GM21825 (cell line): Measurements from ENCODE around the gene RHEB.

Experiments
- ATAC-seq: cut with Tn5 transposase; IDR thresholded peaks from one replicate; pipeline ENCODE4 v1.9.1; 2021; ENCODE audit warnings: mild to moderate bottlenecking, moderate library complexity; ENCODE audit not compliant: unreplicated experiment

RHEB gene

DNA sequence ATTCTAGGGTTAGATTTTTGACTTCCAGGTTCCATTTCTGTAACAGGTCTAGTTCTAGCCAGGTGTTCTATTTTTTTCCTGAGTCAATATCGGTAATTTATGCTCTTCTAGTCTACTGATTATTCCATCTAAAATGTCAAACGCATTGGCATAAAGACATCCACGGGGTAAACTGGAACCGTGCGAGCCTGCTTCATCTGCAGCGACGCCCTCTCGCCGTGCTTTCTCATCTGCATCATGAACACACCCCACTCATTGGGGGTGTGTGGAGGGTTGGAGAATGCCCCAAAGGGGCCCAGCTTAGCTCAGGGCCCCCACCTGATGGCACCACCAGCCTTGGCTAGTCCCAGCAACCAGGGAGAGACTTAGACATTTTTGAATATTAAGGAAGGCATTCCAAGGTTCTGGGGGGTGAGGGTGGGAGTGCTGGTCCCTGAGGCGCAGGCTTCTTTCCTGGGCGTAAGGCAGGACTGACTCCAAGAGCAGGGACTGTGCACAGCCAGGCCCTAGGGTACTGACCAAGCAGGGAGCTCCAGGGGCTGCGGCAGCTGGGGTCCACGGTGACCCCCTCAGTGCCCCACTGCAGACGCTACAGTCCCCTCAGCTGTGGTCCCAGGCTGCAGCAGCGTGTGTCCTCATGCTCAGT lies 66.9 kb downstream of the RHEB start:
- no peak for ATAC-seq

DNA sequence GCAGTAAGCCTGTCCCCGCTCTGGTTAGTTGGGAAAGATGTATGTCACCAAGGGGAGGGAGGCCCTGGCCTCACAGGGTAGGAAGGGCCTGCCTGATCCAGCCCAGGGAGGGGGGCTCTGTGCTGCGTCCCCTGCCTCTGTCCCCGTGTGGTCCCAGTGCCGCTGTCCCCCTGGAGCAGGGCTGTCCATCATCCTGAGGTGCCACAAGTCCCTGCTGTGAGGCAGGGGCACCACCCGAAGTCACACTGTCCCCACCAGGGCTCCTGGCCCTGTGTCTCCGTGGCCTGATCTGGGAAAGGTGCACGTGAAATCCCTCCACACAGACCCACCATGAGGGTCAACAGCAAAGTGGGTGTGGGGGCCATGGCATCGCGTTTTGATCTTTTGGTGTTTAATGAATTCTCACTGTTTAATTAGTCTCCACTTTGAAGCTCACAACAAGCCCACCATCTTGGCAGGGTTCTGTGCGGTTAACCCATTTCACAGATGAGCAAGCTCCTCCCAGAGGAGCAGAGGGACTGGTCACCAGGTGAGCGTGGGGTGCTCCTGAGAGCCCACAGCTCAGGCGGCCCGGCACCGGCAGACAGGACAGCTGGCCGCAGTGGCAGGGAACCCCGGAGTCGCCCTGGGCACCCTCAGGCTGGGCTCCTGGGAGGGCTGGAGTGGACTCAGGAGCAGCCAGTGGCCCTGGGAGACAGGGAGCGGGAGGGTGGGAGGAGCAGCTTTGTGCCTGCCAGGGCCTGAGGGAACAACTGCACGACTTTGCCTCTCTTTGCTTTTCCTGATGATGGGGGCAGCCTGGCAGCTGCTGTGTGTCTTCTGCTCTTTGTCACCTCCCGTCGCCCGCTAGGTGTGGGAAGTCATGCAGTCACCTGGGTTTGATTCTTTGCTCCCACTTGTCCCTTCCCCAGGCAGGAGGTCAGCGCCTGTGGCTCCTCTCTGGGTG lies 67.8 kb downstream of the RHEB start:
- no peak for ATAC-seq

DNA sequence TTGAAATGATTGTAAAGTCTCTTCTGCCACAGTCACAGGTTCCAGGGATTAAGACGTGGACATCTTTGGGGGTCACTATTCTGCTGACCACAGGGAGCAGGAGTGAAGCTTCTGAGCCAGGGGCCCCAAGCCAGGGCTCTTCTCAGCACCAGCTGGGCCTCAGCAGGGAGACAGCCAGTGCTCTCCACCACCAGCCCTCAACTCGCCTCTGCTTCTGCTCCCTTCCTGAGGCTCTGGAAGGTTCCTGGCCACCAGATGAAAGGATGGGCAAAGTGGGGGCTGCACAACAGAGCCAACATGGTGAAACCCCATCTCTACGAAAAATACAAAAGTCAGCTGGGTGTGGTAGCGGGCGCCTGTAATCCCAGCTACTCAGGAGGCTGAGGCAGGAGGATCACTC lies 68.5 kb downstream of the RHEB start:
- no peak for ATAC-seq

DNA sequence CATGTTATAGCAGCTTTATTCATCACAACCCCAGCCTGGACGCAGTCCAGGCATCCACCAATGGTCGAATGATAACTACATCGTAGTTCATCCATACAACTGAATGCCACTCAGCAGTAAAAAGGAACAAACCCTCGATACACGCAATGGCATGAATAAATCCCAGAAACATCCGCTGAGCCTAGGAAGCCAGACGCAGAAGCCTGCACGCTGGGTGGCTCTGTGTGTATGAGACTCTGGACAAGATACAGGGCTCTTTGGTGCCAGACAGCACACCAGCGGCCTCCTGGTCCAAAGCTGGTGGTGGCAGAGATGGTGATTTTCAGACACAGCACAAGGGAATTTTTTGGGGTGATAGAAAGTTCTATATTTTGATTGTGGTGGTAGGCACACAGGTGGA lies 69.7 kb downstream of the RHEB start:
- ATAC-seq, result no peak

DNA sequence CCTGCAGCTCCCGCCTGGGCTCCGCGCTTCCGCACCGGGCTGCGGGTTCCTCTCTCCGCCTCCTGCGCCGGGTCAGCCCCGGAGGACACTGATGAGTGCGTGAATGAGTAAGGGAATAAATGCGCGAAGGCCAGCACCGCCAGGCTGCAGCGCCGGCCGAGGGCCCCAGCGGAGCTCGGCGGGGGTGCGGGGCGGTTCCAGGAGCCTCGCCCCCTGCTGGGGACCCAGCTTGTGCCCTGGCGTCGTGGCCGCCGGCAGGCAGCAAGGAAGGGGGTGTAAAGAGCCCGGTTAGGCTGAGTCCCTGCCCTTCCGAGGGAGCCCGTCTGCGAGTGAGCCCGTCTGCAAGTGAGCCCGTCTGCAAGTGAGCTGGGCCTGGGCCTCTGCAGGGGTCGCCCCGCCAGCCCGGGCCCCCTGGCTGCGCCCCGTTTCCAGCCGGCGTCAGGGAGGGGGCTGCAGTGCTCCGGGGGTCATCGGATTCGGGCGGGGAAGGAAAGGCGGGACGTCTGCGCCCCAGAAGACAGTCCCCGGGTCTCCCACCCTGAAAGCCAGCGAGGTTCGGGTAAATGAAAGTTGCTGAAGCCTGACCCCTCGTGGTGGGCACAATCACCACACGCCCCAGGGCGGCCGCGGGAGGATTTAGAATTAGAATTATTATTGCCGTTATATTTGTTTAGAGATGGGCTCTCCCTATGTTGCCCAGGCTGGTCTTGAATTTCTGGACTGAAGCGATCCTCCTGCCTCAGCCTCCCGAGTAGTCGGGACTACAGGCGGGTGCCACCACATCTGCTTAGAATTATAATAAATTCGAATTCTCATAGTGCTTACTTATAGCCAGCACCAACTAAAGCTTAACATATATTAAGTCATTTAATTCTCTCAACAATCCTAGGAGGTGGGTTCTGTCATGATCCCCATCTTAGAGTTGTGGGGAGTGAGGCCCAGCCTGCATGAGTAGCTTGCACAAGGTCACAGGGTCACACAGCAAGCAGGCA lies 71.1 kb downstream of the RHEB start:
- ATAC-seq, result no peak

DNA sequence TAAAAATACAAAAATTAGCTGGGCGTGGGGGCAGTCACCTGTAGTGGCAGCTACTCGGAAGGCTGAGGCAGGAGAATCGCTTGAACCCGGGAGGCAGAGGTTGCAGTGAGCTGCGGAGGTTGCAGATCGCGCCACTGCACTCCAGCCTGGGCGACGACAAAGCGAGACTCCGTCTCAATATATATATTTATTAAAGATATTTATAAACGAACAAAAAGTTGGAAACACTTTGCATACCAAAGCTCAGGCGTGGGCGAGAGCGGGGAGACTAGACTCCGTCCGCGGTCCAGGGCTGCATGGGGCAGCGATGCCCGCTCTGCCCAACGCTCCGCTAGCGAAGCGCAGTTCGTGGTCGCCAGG lies 71.8 kb downstream of the RHEB start:
- ATAC-seq, result no peak

DNA sequence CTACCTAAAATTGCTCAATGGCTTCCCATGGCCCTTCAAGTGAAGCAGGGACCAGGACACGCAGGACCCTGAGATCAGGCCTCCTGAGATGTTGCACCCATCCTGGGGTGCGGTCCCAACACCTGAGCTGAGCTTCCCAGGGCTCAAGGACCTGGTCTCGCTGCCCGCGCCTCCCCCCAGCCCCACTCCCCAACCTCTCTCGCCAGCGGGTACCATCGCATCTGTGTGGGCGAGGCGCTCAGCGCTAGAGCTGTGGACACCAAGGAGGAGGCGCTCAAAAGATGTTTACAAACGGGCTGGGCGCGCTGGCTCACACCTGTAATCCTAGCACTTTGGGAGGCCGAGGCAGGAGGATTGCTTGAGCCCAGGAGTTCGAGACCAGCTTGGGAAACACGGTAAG lies 72.4 kb downstream of the RHEB start:
- ATAC-seq, result no peak

DNA sequence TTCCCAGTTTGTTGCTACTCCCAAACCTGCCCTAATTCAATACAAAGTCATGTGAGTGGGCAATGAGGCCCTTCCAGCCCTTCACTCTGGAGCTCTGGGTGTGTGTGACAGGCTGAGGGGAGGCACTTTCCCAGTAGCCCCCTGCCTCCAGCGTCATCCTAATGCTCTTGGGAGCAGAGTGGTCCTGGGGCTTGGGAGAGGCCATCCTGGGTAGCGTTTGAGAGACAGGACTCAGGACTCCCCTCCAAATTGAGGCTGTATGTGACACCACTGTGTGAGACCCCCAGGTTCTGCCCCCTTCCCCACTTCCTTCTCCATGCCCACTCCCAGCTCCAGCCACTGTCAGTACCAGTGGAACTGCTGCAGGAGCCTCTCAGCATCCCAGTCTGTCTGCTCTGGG lies 73.3 kb downstream of the RHEB start:
- ATAC-seq, result no peak

DNA sequence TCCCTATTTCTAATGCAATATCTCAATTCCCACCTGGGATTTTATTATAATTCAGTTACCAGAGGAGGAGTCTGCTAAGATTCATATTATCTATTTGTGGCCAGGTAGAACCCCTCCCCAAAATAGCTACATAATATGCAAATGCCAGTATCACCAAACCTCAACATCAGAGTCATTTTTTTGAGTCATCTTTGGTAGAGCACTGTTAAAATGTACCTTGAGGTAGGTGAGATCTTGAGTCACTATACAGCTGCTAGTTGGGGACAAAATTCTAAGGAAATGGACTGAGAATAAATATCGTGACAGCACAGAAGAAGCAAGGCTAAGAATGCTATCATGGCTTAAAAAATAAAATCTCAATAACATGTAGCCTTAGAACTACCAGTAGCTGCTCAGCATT lies 75.1 kb downstream of the RHEB start:
- ATAC-seq, result no peak

DNA sequence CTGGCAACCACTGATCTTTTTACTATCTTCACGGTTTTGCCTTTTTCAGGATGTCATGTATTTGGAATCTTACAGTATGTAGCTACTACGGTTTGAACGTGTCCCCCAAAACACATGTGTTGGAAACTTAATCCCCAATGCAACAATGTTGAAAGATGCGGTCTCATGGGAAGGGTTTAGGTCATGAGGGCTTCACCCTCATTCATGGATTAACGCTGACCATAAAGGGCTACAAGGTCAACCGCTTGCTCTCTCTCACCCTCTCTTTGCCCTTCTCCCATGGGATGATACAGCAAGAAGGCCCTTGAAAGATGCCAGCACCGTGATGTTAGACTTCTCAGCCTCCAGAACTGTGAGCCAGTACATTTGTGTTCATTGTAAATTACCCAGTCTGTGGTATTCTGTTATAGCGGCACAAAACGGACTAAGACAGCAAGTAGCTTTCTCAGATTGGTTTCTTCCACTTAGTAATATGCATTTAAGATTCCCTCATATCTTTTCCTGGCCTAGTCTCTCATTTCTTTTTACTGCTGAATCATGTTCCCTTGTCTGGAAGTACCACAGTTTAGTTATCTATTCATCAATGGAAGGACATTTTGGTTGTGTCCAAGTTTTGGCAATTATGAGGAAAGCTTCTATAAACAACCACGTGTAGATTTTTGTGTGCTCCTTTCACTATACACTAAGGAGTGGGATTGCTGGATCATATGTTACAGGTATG lies 76.8 kb downstream of the RHEB start:
- no peak for ATAC-seq

DNA sequence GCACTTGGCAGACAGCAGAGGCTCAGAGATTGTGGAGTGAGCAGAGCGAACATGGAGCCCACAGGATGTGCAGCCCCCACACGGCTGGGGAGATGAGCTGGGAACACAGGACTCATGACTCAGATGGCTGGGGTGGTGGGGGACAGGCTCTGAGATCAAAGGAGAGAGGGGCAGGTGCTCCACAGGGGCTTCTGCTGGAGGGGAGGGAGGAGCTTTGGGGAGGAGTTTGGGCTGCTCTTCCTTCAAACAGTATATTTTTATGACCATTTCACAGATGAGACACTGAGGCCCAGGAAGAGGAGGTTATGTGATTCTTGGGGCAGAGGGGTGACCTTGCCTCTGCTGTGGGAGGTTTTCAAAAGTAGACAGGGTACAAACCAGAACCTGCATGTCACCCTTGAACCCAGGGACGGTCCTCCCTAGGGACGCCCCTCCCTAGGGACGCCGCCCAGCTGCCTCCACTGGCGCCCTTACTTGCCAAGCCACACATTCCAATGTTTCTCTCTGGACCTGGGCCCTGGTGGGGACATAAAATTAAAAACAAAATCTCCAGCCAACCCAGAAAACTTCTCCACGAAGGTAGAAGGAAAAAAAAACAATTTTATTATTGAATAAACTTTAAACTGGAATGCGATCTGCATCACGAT lies 78.8 kb downstream of the RHEB start:
- no peak for ATAC-seq

DNA sequence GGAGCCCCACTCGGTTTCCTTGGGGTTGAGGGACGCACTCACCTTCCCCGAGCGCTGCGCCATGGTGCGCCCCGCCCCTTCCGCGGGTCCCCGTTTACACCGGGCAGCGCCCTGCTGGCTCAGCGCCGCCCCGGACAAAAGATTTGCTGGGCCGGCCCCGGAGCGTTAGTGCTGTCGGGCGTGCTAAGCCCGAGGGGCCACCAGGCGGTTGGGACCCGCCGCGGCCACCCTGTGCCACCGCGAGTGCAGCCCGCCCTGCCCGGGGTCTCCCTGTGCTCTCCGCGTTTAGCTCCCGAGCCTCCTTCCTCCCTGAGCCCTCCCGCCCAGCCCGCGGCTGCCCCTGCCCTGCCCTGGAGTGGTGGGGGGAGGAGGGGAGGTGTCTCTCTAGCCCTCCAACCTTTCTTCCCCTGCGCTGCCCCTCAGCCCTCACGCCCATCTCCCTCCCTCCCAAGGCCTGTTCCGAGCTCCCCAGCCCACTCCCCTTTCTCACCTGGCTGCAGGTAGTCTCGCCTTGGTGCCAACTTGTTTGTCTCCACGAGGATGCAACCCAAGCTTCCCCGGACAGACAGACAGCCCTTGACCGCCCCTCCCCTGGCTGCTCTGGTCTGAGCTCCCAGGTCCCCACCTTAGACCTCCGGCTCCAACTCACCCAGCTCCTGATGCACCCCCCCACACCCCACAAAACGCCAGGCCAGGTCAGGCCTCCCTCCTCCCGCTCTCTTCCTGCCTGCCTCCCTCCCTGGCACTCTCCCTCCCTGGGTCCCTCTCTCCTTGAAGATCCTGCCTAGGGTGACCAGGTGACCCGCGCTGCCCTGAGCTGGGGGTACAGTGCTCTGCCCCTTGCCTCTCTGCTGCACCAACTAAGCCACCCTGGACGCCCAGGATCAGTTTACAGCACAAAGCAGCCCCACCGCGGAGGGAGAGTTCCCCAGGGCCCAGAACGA lies 79.6 kb downstream of the RHEB start, which contains the start of gene CRYGN:
Gene CRYGN, minus strand, starts transcription at position 287 of the 944 bp plus-strand sequence. Its CDS starts 224 bp downstream, at position 63.
- ATAC-seq, result no peak

DNA sequence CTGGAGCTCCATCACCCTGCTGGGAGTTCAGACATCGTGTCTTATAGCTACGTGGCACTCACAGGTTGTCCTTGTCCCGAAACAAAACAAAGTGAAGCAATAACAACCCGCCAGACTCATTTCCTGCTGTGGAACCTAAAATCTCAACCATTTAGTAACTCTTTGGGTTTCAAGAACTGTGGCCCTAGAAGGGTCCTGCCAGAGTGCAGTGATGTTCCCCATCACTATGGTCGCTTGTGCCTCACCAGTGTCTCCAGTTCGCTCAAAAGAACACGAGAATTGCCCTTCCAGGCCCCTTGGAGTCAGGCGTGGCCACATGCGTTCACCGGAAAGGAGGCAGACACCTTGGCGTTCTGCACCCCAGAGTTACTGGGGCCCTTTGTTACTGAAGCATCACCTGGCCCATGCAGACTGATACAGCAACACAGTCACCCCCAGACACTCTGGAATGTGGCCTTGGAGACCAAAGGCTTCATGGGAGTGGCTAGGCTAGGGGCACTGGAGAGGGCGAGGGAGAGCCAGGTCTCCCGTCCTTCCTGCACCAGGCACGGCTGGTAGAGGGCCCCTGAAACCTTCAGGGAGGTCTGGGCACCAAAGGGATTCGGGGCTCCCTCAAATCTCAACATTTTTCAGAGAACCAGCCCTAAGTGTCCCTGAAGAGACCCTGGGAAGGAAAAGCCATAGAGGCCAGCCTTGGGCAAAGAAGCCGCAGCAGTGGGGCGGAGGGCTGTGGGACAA lies 80.7 kb downstream of the RHEB start:
- no peak for ATAC-seq

DNA sequence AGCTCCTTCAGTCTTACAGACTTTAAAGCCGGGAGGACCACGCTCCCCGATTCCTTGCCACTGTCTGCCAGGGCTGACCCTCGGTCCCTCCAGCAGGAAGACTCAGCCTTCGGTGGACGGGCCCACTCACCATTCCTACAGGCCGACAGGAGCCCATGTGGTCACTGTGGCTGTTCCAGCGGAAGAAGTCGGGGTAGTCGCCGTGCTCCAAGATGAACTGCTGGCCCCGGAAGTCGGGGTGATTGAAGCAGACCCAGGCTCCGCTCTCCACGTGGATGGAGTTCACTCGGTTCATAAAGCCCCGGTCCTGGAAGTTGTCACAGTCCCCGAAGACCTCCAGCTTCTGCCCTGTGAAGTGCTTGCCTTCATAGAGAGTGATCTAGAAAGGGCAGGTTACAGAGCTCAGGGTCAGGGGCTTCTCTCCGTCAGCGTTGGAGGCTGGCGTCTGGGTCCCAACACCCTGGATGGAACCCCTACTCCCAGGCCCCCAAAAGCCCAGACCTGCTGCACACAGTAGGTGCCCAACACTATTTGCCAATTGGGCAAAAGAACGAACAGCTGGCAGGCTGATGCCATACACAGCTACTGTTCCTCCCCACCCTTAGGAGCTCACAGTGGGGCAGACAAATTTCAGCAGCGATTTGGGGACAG lies 81.7 kb downstream of the RHEB start:
- ATAC-seq, result no peak

DNA sequence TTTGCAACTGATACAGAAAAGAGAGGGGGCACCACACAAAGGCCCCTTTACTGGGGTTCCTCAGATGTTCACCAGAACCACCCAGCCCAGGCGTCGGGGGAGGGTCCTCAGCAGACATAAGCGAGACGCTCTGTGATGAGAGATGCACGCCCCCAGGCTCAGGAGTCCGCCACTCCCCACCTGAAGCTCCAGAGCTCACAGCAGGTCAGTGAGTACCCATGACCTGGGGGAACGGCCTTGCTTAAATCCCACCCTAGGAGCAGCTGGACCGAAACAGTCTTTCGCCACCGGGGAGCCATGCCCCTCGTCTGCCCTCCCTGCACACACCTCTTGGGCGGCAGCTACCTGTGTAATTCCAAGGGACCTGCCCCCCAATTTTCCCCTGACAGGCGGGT lies 82.5 kb downstream of the RHEB start:
- ATAC-seq, result no peak

DNA sequence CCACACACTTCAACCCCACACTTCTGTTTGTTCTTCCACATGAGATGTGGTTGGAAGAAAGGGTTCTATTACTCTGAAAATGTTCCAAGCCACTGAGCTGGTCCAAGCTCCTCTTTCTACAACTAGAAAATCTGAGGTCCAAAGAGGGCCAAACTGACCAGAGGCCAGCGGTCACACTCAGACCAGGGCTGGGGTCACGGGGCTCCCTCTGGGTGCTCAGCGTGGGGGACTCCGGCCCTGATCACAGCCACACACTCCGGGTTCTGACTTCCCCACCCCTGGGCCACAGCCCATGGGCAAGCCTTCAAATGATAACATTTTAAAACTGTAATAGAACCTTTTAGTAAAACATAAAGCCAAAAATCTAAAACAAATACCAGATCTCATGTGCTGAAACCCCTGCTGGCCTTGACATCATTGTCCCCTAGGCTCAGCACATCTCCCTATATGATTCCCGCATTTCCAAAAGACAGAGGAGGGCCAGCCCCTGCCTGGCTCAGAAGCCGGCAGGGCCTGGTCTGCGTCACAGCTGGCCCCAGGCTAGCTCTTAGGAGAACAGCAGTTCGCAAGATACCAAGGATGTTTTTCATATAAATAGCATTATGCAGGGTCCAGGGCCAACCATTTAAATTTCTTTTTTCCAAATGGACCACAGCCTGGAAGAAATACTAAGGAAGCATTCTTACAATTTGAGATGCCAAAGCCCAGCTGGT lies 83.1 kb downstream of the RHEB start:
- ATAC-seq, result no peak

DNA sequence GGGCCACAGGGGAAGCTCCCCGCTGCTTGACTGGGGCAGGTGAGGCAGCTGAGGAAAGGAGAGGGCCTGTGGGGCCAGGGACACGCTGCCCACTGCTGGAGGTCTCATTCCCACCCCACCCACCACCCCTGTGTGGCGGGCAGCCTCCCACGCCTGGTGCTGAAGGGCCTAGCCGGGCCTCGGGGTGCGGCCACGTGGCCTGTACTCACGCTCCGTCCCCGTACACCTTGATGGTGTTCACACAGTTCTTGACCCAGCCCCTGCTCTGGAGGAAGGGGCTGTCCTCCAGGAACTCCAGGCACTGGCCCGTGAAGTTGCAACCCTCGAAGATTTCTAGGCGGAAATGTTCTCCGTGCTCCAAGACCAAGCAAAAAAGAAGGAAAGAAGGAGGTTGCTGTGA lies 83.7 kb downstream of the RHEB start:
- ATAC-seq, result no peak
